ENCODE results near the gene INTS4.
A peak's percentile ranks its signal among the peaks of the same experiment; 100 is the strongest.

The INTS4 gene

GRCh38 chr11:78010755-78011154 is 16.3 kb upstream of the INTS4 start (continued):
- TF ChIP-seq ZFP30 (CRISPR knock-in tag; IDR thresholded peaks at IDR 0.05) (no peak), POU6F1 (CRISPR knock-in tag; IDR thresholded peaks at IDR 0.05; ENCODE audit: borderline replicate concordance, low read depth) (no peak), ARNTL (CRISPR knock-in tag; IDR thresholded peaks at IDR 0.05; ENCODE audit: borderline replicate concordance, low read depth) (no peak)

GRCh38 chr11:78010304-78010703 is 15.8 kb upstream of the INTS4 start:
- no peak for ATAC-seq
- TF ChIP-seq CREB5 (CRISPR knock-in tag; IDR thresholded peaks at IDR 0.05; ENCODE audit: low read depth) (no peak), OSR1 (CRISPR knock-in tag; IDR thresholded peaks at IDR 0.05) (no peak), POU6F1 (CRISPR knock-in tag; IDR thresholded peaks at IDR 0.05; ENCODE audit: borderline replicate concordance, low read depth) (no peak)

GRCh38 chr11:78009062-78009461 is 14.6 kb upstream of the INTS4 start:
- TF ChIP-seq CREB5 (CRISPR knock-in tag; IDR thresholded peaks at IDR 0.05; ENCODE audit: low read depth) = no peak
- no peak for TF ChIP-seq CSDC2 (CRISPR knock-in tag; IDR thresholded peaks at IDR 0.05)
- TF ChIP-seq ZNF8 (CRISPR knock-in tag; IDR thresholded peaks at IDR 0.05) = no peak

GRCh38 chr11:78000193-78000592 is 5.7 kb upstream of the INTS4 start:
- ATAC-seq = peak; percentile 97
- TF ChIP-seq ISL1 (CRISPR knock-in tag; IDR thresholded peaks at IDR 0.05) = no peak
- no peak for TF ChIP-seq PPARA (CRISPR knock-in tag; IDR thresholded peaks at IDR 0.05; ENCODE audit: borderline replicate concordance)
- TF ChIP-seq ZNF8 (CRISPR knock-in tag; IDR thresholded peaks at IDR 0.05) = no peak
- no peak for TF ChIP-seq ZNF70 (CRISPR knock-in tag; IDR thresholded peaks at IDR 0.05)
- no peak for TF ChIP-seq SNAI2 (CRISPR knock-in tag; IDR thresholded peaks at IDR 0.05)
- no peak for TF ChIP-seq GLIS3 (CRISPR knock-in tag; IDR thresholded peaks at IDR 0.05)
- TF ChIP-seq ZC3H10 (CRISPR knock-in tag; IDR thresholded peaks at IDR 0.05) = no peak
- no peak for TF ChIP-seq CSDC2 (CRISPR knock-in tag; IDR thresholded peaks at IDR 0.05)
- TF ChIP-seq ARNTL (CRISPR knock-in tag; IDR thresholded peaks at IDR 0.05; ENCODE audit: borderline replicate concordance, low read depth) = no peak
- TF ChIP-seq POU6F1 (CRISPR knock-in tag; IDR thresholded peaks at IDR 0.05; ENCODE audit: borderline replicate concordance, low read depth) = no peak
- no peak for TF ChIP-seq CSRNP3 (CRISPR knock-in tag; IDR thresholded peaks at IDR 0.05)
- TF ChIP-seq PATZ1 (CRISPR knock-in tag; IDR thresholded peaks at IDR 0.05; ENCODE audit: borderline replicate concordance) = no peak
- TF ChIP-seq TSHZ2 (CRISPR knock-in tag; IDR thresholded peaks at IDR 0.05) = no peak
- no peak for TF ChIP-seq ESRRG (CRISPR knock-in tag; IDR thresholded peaks at IDR 0.05)

More at GRCh38 chr11:78009062-78009461, 14.6 kb upstream of the INTS4 start:
- no peak for ATAC-seq
